PFSK-1 (cell line): ENCODE measurements around the gene MBNL1.

Experiments
- FOXP2 ChIP-seq: optimal IDR thresholded peaks from 2 replicates; pipeline ENCODE3; 2011; ENCODE audit warnings: borderline replicate concordance, control low read depth, inconsistent platforms; ENCODE audit not compliant: insufficient read depth; ENCODE audit errors: extremely low read length, extremely low read depth
- POLR2AphosphoS5 ChIP-seq: IDR thresholded peaks from 2 replicates; pipeline ENCODE4 v1.6.1; 2012; ENCODE audit warnings: low read depth, mild to moderate bottlenecking, control low read depth, low read length, moderate library complexity
- REST ChIP-seq, 2 experiments: IDR thresholded peaks; 2 replicates each; pipeline versions ENCODE4 v1.6.1 to v1.8.0; 2011 to 2012; ENCODE audit warnings: low read depth in 2 of 2, low read length in 2 of 2, control low read depth in 1 of 2, inconsistent platforms in 1 of 2, mild to moderate bottlenecking in 1 of 2, moderate library complexity in 1 of 2; ENCODE audit not compliant: insufficient read depth in 1 of 2
- SIN3A ChIP-seq: IDR thresholded peaks from 2 replicates; pipeline ENCODE4 v1.6.1; 2012; ENCODE audit warnings: mild to moderate bottlenecking, low read length, moderate library complexity, borderline replicate concordance; ENCODE audit not compliant: insufficient read depth
- TAF1 ChIP-seq: IDR thresholded peaks from 2 replicates; pipeline ENCODE4 v1.6.1; 2012; ENCODE audit warnings: low read length, control low read depth, borderline replicate concordance; ENCODE audit not compliant: insufficient read depth

The MBNL1 gene

GRCh38 chr3:152466784-152467183 lies 198.1 kb downstream of the MBNL1 start:
- no peak for TF ChIP-seq TAF1
- TF ChIP-seq FOXP2, result no peak
- no peak for TF ChIP-seq REST (IDR thresholded peaks at IDR 0.05; ENCODE audit: insufficient read depth in 1 of 2, low read depth in 2 of 2, low read length in 2 of 2)
- TF ChIP-seq SIN3A, result no peak
- TF ChIP-seq POLR2AphosphoS5, result no peak

- TF ChIP-seq TAF1 (no peak), FOXP2 (no peak), SIN3A (no peak), POLR2AphosphoS5 (no peak), REST (IDR thresholded peaks at IDR 0.05; ENCODE audit: insufficient read depth in 1 of 2, low read depth in 2 of 2, low read length in 2 of 2) (no peak)
These were observed 200.7 kb downstream of the MBNL1 start for GRCh38 chr3:152469248-152470025.

- TF ChIP-seq REST (IDR thresholded peaks at IDR 0.05; ENCODE audit: insufficient read depth in 1 of 2, low read depth in 2 of 2, low read length in 2 of 2), result no peak
- TF ChIP-seq FOXP2, result no peak
- TF ChIP-seq TAF1, result no peak
These were observed 201.4 kb downstream of the MBNL1 start for GRCh38 chr3:152470095-152470494.

GRCh38 chr3:152470893-152471292 lies 202.2 kb downstream of the MBNL1 start:
- TF ChIP-seq FOXP2, result no peak
- TF ChIP-seq SIN3A, result no peak
- no peak for TF ChIP-seq TAF1
- no peak for TF ChIP-seq REST (IDR thresholded peaks at IDR 0.05; ENCODE audit: insufficient read depth in 1 of 2, low read depth in 2 of 2, low read length in 2 of 2)
- no peak for TF ChIP-seq POLR2AphosphoS5
